Inferior parietal cortex (tissue), 1 donor: Measurements from ENCODE around the gene TAS1R3.

Experiments
- DNase-seq: peaks from one replicate; pipeline ENCODE4 v3.0.0-alpha.2; 2016; ENCODE audit errors: extremely low spot score

Gene TAS1R3

DNA sequence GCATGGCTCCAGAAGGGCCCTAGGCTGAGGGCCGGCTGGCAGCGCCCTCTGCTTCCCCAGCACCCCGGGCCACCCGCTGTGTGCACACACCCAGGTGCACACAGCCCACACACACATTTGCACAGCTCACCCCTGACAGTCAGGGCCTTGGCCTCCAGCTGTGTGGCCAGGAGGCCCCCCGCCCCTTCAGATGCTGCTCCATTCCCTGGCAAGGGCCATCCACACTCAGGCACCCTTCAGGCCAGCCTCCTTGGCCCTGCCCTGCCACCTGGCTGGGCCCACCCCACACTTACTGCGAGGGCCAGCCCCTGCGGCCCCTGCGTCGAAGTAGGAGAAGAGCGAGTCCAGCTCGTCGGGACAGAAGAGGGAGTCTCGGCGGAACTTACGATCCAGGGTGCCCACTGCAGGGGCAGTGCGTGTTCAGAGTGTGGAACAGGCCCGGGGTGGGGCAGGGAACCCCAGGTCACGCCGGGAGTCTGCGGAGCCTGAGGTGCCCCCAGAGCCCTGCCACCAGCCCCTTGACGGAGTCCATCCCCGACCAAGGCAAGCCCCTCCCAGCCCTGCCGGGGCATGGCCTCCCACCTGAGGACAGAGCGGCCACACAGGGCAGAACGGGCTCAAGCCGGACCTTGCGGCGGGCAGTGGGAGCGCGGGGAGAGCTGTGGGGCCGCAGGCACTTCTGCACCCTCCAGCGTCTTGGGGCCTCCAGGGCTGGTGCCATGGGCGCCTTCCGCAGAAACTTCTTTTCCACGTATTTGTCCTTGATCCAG lies 35.7 kb upstream of the TAS1R3 start:
- no peak for DNase-seq

DNA sequence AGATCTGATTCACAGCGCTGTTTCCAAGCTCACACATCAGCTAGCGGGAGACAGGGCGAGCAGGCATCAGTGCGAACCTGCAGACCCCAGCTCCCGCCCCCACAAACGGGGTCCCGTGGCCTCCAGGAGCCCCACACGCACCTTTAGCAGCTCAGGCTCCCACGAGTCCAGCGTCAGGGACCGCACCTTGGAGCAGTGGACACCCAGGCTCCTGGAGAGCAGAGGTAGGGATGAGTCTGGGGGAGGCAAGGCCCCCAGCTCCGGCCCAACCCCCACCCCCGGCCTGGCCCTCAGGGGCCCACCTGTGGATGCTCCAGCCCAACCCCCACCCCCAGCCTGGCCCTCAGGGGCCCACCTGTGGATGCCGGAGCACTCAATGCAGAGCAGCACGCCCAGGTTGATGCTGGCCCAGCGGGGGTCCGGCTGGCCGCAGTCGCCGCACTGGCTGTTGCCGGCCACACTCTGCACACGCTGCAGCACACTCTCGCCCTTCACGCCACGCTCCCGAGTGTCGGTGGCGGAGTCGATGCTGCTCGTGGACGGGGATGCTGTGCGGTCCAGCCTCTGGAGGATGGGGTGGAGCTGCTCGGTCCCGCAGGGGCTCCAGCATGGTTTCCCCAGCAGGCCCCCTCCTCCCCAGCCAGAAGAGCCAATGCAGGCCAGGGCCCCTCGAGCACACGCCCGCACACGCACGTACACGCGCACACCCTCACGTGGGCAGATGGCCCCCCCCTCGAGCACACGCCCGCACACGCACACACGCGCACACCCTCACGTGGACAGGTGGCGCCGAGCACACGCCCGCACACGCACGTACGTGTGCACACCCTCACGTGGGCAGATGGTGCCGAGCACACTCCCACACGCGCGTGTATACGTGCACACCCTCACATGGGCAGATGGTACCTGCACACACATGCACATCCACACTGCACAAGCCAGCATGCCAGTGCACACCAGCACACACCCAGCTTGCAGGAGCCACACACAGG lies 34.7 kb upstream of the TAS1R3 start:
- DNase-seq: no peak

DNA sequence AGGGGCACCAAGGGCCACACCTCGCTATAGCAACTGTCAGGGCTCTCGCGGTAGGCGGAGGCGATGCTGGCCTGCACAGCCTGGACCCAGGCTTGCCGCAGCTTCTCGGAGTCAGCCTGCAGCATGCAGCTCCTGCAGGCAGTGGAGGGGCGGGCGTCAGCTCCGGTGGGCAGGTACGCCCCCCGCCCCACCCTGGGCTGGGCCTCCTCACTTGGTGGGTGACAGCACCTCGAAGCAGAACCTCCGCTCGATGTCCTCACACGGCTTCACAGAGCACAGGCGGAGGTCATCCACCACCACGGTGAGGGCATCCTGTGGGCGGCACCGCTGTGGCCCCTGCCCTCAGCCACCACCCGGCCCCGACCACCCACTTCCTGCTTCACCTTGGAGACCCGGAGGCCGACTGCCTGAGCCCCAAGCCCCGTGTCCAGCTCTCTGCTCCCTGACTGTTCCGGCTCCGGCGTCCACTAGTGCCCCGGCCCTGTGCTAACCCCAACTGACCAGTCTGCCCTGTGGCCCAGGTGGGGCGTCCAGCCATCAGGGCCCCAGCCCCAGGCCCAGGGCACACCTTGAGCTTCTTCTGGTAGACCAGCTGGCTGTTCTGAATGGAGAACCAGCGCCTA lies 33.2 kb upstream of the TAS1R3 start:
- DNase-seq: no peak

DNA sequence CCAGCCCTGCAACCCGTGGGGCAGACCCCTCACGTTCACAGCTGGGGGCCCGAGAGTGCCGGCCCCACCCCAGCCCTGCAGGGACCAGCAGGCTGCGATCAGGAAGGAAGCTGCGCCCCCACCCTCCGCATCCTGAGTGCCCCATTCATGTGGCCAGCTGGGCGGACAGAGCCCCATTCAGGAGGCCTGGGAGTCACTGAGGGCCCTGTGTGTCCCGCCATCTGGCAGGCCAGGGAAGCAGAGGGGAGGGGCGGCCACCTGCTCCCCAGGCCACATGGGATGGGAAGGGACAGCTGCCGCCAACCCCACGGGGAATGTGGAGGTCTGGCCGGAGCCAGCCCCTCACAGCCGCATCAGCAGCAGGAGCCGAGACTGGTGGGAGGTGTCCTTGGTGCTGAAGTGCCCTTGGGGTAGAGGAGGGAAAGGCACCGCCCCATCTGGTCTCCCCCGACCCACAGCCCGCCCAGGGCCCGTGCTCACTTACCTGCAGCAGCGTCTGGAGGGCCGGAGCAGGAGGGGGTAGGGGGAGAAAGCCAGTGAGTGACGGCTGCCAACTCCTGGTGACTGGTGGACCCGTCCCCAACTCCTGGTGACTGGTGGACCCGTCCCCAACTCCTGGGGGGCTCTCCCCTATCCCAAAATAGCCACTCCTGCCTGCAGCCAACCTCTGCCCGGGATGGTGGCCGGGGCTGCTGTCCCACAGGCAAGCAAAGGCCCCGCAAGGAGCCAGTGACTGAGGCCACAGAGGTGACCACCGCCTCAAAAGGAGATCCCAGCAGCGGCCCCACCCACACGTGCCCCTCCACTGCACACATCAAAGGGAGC lies 32.0 kb upstream of the TAS1R3 start:
- DNase-seq: peak; percentile 82

DNA sequence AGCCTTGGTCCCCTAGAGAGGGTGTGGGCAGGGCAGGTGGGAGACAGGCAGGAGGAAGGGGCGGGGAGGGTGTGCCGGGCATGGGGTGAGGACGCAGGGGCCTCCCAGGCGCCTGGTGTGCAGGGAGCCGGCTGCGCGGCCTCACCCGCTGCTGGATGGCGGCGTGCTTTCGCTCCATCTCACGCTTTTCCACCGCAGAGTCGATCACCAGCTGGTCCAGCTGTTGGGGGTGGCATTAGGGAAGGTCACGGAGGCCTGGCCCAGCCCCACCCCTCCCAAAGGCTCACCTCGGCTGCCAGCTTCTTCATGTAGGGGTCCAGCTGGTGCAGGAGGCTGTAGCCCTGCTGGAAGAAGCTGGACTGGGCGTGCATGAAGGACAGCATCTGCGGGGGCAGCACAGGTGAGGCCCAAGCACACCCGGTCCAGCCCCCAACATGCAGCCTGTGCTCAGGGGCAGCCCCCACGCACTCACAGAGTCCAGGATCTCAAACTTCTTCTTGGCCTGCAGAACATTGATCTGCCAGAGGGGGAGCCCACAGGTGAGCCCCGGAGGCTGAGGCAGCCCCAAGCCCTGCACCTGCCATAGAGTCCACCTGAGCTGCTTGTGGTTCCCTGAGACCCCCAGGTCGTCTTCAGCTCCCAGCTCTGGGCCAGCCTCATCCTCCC lies 31.3 kb upstream of the TAS1R3 start:
- DNase-seq: no peak

DNA sequence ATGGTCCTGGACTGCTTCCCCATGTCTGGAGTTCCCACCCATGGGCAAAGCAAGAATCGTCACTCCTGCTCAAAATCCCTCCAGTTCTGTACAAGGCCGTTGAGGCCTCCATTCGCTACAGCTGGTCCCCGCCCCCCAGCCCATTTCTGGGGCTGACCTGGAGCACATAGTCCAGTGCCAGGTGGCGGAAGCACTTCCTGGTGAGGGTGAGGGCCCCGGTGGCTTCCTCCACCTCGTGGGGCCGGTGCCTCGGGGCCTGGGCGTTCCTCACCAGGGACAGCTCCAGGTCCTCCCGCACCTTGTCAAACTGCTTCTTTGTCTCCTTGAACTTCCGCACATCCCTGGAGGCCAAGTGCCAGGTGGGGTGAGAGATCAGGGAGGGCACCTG lies 30.7 kb upstream of the TAS1R3 start:
- DNase-seq: no peak

DNA sequence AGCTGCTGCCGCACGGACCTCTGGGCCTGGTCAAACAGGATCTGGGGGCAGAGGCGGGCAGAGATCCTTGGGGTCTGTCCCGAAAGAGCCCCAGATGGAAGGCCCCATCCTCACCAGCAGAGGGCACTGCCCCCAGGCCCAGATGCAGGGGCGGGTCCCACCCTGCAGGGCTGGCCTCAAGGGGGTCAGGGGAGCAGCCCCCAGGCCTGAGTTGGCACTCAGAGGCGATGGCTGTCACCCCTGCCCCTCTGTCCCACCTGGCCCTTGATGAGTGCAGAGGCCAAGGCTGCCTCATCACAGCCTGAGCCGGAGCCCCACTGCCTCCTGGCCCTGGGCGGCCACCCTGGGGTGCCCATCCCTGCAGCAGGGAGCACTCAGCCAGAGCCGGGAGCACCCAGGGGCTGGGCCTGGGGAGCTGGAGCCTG lies 29.1 kb upstream of the TAS1R3 start:
- DNase-seq: no peak

DNA sequence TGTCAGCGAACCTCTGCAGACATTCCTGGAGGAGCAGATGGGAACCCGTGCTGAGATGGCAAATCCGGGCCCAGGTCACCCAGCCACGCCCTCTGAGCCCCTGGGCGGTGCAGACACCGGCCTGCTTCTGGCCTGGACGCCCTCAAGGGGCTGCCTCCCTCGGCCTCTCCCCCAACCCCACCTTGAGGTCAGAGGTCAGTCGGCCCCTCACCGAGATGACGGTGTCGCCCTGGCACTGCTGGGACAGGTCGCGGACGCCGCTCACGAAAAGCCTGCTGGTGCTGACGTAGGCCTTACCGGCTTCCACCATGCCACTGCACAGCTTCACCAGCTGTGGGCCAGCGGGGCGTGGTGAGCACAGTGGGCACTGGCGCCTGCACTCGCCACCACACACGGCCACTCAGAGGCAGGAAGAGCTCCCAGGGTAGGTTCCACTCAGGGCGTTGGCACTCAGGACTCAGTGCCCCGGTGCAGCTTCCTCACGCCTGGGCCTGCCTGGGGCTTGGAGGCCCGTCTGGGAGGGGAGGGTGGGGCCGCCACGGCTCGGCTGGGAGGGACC lies 28.1 kb upstream of the TAS1R3 start:
- DNase-seq: no peak

DNA sequence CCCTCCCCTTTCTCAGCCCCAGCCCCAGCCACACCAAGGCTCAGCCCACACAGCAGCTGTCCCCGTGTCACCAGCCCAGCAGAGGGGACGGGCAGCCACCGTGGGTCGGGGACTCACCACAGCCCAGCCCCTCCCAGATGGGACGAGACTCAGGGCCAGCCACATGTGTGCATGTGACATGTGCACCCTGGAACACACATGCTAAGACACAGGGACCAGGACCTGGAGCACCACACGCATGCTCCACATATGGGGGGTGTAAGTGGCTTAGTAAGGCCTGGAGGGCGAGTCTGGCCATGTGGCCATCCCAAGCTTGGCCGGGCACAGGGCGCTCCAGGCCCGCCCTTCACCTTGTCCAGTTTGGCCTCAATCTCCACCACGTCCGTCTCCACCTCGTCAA lies 27.3 kb upstream of the TAS1R3 start:
- no peak for DNase-seq

DNA sequence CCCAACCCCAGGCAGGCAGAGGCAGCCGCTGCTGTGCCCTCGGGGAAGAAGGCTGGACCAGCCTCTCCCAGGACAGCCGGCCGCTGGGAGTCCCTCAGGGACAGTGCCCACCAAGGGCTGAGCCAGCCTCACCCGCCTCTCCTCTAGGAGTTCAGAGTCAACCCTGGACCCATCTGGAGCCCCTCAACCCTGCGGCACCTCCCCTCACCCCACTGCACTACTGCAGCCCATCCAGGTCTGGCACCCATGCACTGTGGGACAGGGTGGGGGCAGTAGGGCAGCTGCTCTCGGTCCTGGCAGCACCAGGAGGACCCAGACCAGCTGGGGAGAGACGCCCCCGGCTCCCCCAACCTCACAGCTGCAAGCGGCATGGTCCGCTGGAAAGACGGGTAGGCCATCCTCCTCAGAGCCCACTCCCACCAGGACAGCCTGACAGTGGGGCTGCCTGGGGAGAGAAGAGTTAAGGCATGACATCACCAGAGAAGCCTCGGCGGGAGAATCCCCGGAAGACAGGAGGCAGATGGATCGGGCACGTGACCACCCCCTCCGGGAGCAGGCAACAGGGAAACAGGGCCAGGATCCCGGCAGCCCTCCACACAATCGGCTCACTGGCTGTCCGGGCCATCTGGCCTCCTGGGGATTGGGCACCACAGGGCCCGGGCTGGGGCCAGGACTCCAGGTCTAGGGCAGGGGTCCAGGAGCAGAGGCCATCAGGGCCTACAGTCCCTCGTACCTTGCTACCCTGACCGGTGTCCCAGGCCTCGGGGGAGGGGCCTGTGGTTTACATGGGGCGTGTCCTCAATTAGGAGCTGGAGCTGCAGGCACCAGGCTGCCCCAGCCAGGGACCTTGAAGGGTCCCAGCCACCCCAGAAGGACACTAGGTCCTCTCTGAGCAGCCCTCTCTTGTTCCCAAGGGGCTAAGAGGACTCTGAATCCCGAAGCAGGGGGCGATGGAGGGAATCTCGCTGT lies 26.5 kb upstream of the TAS1R3 start:
- peak; percentile 87 for DNase-seq

DNA sequence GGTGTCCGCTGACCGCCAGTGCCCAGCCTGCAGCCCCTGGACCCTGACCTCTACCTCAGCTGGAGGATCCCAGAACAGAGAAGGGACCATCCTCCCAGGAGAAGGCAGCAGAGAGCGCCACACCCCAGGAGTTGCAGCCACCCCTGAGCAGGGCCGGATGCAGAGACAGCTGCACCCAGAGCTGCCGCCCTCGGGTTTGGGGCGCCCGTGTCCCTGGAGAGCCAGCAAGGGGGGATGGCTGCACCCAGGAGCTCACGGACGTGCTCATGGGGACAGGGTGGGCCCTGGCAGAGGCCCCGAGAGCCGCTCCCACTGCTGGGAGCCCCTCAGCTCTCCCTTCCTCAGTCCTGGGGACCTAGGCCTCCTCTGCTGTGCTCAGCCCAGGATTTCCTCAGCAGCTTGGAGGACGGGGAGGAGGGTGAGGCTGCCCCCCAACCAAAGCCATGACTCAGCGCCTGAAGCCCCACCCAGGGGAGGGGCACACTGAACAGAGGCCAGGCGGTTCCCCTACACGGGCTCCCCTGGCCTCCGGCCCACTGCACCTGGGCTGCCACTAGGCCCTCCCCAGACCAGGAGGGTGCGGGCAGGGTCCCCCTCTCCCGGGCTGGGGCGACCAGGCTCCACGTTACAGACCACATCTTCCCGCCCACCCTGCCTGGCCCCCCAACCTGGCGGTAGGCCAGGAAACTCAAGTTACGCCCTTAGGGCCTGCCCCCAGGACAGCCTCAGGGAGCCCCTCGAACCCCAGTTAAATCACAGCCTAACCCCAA lies 25.6 kb upstream of the TAS1R3 start:
- DNase-seq: peak; percentile 42

DNA sequence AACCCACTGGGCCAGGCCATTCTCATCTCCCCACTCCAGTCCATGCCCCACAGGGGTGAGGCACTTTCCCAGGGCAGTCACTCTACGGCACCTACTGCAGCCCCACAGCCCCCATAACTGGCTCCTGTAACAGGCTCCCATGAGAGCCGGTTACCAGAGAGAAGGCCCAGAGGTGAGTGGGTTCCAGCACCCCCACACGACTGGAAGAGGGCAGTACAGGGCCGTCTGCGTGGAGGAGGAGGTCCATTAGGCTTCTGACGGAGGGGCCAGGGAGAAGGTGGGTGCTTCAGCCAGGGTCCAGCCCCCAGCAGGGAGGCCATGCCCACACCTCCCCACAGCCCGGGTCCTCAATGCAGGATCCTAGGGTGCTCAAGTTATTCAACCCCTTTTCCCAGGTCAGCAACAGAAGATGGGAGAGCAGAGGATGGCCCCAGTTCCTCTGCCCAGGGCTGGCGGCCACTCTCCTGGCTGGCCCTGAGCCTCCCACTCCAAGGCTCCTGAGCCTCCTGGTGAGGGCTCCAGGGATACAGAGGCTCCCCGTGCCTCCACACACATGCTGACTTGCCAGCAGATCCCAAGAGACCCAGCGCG lies 24.9 kb upstream of the TAS1R3 start:
- DNase-seq: no peak

DNA sequence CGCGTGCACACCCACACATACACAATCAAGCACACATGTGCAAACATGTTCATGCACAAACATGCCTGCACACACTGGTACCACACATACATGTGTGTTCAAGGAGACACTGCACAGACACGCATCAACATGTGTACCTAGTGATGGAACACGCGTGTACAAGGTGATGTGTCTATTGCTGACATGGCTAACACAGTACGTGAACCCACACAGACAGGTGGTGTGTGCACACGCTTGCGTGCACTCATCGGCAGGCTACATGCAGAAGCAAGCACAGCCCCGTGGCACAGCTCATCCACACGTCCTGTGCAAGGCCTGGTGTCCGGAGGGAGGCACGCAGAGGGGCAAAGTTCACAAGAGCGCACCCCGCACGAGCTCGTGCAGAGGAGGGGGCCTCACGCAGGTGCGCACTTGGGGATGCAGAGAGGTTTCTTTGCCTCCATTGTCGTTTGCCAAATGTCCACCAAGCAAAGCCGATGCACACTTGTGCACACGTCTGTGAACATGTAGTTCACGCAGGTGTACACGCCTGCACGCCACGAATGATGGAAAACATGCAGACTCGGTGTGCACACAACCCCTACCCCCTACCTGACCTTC lies 24.3 kb upstream of the TAS1R3 start:
- no peak for DNase-seq

DNA sequence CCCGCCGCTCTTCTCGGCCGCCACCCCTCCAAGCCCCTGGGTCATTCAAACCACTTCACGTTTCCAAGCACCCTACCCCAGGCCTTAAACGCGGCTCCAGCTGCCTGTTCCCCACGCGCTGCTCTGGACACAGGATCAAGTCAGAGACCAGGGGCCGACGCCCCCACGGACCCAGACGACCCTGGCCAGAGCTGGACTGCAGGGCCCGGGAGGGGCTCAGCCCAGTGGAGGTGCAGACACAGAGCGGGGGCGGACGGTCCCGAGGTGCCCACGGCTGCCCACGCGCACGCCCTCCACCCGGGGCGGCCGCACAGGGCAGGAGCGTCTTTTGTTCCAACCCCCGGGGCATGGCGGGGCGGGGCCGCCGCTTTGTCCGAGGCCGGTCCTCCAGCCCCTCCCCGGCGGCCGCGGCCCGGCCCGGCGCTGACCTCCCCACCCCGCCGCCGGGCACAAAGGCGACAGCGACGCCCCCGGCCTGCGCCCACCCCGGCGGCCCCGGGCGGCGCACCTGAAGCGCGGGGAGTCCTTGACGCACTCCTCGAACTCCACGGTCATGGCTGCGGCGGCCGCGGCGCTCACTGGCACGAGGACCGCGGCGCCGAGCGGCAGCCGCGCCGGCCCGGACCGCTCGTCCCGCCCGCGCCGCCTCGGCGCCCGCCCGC lies 23.7 kb upstream of the TAS1R3 start:
- DNase-seq: no peak

DNA sequence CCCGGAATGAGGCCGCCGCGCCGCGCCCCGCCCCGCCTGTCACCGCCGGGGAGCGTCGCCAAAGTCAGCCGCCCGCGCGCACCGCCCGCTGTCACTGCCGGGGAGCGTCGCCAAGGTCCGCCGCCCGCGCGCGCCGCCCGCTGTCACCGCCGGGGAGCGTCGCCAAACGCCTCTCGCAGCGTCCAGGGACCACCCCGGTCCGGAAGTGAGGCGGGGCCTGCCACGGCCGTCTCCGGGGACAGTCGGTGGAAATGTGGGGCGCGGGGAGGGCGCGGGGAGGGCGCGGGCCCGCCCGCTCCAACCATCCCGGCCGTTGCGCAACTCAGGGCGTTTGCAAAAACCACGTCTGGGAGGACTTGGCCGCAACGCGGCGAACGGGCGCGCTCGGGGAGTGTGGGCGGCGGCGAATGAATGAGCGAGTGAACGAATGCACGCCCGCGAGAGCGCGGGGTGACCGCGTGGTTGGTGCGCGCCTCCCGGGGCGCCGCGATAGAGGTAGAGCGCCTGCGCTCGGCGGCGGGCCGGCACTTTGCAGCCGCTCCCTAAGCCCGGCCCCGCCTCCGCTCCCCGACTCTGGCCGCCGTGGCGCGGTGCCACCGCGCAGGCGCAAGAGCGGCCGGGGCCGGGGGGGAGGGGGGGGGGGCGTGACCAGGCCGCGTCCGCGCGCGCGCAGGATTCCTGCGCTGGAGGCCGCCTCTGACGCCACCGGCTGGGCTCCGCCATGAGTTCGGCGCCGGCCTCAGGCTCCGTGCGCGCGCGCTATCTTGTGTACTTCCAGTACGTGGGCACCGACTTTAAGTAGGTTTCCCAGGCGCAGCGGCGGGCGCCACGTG lies 22.9 kb upstream of the TAS1R3 start, which contains the start of the genes ACAP3 and PUSL1:
Gene ACAP3 (minus strand): TSS at position 8 of the 833 bp plus-strand sequence. CDS start 115 bp downstream, outside the sequence.
Gene PUSL1 (plus strand): TSS at position 675 of the 833 bp plus-strand sequence. CDS start 47 bp downstream, at position 722.
- DNase-seq: peak; percentile 88

DNA sequence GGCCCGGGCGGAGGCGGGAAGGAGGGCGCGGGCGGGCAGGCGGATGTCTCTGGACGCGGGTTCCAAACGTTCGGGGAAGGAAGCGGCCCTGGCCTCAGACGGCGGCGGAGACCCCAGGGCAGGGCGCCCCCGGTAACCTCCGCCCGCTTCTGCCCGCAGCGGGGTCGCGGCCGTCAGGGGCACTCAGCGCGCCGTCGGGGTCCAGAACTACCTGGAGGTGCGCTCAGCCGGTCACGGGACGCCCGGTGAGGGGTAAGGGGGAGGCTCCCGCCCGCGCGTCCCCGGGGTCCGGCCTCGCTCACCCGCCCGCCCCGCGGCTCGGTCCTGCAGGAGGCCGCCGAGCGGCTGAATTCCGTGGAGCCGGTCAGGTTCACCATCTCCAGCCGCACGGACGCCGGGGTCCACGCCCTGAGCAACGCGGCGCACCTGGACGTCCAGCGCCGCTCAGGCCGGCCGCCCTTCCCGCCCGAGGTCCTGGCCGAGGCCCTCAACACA lies 22.3 kb upstream of the TAS1R3 start:
- no peak for DNase-seq
